ENCODE measurements around the gene HSD17B13.

Gene HSD17B13

GRCh38 chr4:87260477-87260876, 62.2 kb downstream of the HSD17B13 start:
- no peak for DNase-seq

GRCh38 chr4:87258677-87259076, 64.0 kb downstream of the HSD17B13 start:
- DNase-seq, result no peak

- DNase-seq, result no peak
Observed at GRCh38 chr4:87257523-87257922, 65.2 kb downstream of the HSD17B13 start.

- DNase-seq, result no peak
Observed at GRCh38 chr4:87255755-87256154, 66.9 kb downstream of the HSD17B13 start.
